ENCODE data around the gene KYAT1.
"Not testable (repeated sequence)": the region's sequence is repeated elsewhere in the genome, so short reads cannot be mapped to it uniquely, and the experiment has no call there.

The KYAT1 gene

DNA sequence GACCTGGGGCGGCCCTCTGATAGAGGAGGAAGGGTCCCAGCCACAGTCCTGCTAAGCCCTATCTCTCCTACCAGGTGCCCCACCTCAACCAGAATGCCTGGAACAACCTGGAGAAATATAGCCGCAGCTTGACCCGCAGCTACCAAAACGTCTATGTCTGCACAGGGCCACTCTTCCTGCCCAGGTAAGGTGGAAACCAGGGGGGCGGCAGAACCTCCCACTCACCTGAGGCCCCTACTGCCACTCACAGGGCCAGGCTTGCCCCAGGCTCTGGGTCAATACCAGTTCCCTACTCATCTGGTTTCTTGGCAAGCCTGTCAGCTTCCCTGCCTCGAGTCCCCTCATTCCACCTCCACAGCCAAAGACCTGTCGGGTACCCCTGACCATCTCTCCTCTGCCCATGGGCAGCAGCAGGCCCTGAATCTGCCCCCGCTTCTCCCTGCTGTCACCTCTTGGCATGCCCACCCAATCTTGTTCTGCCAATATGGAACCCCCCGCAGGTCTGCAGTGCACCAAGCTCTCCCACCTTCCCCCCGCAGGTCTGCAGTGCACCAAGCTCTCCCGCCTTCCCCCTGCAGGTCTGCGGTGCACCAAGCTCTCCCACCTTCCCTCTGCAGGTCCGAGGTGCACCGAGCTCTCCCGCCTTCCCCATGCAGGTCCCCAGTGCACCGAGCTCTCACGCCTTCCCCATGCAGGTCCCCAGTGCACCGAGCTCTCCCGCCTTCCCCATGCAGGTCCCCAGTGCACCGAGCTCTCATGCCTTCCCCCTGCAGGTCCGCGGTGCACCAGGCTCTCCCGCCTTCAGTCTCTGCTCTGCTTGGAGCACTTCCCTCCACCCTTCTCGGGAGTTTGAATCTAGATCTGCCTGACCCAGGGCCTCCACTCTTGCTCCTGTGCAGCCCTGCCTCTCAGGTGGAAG lies 60.8 kb downstream of the KYAT1 start:
- DNase-seq (ENCODE audit: low read depth in 3 of 3, low spot score in 1 of 3) = no peak

DNA sequence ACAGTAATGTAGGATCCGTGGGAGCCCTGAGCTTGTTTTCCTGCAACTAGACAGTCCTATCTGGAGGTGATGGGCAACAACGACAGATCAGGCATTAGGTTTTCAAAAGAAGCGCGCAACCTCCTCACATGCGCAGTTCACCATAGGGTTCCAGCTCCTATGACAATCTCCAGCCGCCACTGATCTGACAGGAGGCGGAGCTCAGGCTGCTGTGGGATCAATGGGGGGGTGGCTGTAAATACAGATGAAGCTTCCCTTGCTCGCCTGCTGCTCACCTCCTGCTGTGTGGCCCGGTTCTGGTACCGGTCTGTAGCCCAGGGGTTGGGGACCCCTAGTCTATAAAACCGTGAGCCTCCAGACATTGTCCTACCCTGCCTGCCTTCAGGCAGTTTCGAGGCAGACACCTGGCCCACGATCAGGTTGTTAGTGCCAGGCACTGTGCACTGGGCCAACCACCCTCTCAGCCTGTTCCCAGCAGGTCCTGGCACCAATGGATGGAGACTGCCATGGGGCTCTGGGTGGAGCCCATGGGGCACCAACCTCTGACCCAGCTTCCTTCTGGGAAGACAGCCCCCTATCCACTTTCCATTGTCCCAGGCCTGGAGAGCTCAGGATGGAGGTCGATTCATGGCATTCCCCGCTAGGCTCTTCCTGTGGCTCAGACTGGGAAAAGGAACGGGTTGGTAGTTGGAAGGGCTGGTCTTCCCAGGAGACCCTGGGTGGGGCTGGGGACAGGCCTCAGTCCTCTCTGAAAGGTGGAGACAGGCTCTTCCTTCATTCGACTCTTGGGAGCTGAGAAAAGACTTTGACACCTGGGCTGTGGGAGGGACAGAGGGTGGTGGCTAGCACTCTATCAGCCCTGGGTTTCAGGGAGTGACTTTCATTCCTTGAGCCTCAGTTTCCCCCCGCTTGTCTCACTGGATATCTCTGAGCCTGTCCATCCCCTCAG lies 61.8 kb downstream of the KYAT1 start:
- no peak for DNase-seq (ENCODE audit: low read depth in 3 of 3, low spot score in 1 of 3)

DNA sequence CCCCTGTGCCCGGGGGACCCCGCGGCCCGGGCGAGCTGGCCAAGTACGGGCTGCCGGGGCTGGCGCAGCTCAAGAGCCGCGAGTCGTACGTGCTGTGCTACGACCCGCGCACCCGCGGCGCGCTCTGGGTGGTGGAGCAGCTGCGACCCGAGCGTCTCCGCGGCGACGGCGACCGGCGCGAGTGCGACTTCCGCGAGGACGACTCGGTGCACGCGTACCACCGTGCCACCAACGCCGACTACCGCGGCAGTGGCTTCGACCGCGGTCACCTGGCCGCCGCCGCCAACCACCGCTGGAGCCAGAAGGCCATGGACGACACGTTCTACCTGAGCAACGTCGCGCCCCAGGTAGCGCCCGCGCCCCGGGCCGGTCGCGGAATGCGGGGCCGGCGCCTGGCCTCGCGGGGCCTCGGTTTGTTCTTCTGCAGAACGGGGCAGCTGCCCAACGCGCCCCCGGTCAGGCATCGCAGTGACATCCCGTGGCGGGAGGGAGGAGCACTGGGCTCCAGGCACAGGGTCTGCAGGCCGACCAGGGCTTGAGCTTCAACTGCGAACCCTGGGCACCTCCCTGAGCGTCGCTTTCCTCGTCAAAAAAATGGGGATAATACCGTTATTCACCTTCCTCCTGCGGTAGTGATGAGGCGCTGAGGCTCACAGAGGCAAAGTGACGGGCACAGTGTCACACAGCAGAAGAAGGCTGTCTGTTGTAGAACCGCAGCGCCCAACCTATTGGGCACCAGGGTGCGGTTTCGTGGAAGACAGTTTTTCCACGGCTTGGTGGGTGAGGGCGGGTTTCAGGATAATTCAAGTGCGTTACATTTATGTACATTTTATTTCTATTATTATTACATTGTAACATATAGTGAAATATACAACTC lies 62.7 kb downstream of the KYAT1 start:
- DNase-seq (ENCODE audit: low read depth in 3 of 3, low spot score in 1 of 3) = no peak

DNA sequence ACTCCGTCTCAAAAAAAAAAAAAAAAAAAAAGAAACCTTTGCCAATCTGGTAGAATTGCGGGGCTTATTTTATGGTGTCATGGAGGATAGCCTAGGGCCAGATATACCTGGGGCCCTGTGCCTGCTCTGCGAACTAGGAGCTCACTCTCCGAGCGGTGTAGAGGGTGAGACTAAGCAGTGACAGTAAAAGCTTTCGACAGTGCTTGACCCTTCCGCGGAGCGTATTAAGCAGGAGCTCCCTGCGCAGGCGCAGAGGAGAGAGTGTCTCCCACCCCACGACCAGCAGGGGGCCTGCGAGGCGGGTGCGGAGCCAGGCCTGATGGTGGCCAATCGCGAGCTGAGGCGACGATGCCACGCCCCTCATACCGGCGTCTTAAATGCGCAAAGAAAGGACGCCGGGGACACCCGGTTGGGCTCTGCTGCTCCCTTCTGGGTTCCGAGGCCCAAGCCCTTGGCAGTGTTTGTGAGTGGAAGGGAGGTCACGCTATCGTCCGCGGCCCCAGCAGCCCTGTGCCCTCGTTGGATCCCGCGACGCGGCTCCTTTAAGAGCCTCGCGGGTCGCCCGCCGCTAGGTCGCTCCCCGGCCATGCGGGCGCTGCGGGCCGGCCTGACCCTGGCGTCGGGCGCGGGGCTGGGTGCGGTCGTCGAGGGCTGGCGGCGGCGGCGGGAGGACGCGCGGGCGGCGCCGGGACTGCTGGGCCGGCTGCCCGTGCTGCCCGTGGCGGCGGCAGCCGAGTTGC lies 63.5 kb downstream of the KYAT1 start, which contains the start of gene ENDOG:
ENDOG (plus strand) TSS at position 402 of the 740 bp plus-strand sequence; CDS start at position 587, 185 bp downstream.
- DNase-seq (ENCODE audit: low read depth in 3 of 3, low spot score in 1 of 3) = peak; percentile 90 to 96 (median 94)

DNA sequence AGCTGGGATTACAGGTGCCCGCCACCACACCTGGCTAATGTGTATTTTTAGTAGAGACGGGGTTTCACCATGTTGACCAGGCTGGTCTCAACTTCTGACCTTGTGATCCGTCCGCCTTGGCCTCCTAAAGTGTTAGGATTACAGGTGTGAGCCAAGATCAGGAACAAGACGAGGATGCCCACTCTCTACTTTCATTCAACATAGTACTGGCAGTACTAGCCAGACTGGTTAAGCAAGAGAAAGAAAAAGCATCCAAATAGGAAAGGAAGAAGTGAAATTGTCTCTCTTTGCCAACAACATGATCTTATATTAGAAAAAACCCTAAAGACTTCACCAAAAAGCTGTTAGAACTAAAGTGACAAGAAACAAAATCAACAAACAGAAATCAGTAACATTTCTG lies 70.9 kb downstream of the KYAT1 start:
- no peak for DNase-seq (ENCODE audit: low read depth in 3 of 3, low spot score in 1 of 3)

DNA sequence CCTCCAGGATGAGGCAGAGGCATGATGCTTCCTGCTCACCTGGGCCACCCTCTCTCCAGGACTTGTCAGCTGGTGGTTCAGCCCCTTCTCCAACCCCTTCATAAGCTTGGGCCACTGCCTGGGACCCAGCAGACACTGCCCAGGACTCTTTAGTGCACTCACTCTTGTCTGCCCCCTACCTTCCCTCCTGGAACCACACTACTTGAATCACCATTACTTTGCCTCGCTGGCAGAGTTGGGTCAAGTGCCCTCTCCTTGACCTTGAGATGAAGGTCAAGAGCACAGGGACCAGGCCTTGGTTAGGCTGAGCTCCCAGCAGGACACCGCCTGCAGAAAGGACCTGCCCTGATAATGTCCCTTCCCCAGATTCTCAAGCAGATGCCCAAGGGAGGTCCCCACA lies 71.9 kb downstream of the KYAT1 start:
- no peak for DNase-seq (ENCODE audit: low read depth in 3 of 3, low spot score in 1 of 3)

DNA sequence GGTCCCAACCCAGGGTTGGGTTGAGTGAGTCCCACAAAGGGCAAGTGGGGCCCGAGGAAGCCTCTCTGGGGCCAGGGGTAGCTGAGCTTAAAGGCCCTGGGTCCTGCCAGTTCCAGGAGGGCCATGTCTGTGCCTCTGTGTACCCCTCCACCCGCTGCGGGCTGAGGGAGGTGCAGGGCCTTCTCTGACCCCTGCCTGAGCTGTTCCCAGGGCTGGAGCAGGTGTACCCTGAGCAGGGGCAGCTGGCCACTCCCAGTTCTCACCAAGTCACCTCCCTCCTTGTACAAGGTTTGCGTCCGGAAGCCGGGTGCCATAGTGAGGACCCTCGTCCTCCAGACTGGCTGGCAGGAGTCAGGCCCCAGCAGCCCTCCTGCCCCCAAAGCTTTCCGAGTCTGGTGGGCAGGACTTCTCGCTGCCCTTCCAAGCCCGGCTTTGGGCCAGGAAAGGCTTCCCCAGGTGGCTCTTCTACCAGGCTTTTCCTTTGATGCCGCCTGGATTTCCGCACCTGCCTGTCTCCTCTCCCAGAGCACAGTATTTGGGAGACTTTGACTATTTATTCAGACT lies 72.6 kb downstream of the KYAT1 start:
- DNase-seq (ENCODE audit: low read depth in 3 of 3, low spot score in 1 of 3) = no peak

DNA sequence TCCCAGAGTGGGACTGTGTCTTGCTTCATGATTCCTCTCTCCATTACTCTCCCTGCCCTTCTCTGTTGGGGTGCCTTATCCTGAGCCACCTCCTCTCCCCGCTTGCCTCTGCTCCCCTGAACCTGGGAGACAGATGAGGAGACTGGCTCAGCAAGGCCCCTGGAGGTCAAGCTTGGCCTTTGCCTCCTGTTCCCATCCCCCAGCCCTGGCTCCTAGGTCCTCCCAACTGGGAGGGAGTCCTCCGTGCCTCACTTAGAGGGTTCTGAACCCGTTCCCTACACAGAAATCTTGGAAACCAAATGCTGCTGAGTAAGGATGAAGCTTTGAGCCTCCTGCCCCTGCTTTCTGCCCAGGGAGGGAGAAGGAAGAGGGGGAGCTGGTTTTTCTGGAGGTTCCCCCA lies 73.2 kb downstream of the KYAT1 start:
- no peak for DNase-seq (ENCODE audit: low read depth in 3 of 3, low spot score in 1 of 3)

DNA sequence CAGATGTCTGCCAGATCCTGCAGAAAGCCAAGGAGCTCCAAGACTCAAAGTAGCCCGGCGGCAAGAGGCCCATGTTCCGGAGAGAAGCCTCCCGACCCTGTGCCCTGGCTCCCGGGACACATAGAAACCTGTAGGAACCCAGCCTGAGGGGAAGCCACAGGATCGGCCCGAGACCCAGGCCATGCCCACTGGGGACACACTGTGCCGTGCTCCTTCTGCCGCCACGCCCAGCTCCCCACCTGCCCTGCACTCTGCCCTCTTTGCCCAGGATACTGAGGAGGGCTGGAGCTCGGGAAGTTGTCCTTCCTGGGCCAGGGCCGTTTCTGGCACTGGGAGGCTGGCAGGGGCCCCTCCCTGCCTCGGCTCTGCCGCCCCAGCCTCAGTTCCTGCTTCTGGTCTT lies 73.9 kb downstream of the KYAT1 start:
- DNase-seq (ENCODE audit: low read depth in 3 of 3, low spot score in 1 of 3) = no peak

DNA sequence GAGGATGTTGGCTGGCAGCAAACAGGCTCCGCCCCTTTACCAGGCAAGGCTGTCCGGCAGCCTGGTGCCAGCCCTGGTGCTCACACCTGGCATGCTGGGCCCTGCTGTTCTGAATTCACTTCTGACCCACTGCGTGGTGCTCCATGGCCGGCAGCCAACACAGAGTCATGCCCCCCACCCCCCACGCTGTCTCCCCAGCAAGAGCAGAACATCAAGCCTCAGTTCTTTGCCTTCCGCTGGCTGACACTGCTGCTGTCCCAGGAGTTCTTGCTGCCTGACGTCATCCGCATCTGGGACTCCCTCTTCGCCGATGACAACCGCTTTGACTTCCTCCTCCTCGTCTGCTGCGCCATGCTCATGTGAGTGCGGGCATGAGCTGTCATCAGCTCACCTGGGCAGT lies 76.1 kb downstream of the KYAT1 start:
- no peak for DNase-seq (ENCODE audit: low read depth in 3 of 3, low spot score in 1 of 3)

DNA sequence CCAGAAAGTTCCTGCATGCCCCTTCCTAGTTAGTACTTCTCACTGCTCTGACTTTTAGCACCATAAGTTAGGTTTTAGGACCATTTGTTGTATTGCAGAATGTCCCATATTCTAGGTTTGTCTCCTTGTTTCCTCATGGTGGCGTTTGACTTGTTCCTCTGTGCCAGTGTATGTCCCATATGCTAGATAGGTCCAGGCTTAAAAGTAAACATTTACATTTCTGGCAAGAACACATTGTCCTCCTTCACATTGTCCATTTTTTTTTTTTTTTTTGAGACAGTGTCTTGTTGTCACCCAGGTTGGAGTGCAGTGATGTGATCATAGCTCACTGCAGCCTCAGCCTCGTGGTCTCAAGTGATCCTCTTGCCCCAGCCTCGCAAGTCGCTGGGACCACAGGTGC lies 79.3 kb downstream of the KYAT1 start:
- DNase-seq (ENCODE audit: low read depth in 3 of 3, low spot score in 1 of 3) = no peak

DNA sequence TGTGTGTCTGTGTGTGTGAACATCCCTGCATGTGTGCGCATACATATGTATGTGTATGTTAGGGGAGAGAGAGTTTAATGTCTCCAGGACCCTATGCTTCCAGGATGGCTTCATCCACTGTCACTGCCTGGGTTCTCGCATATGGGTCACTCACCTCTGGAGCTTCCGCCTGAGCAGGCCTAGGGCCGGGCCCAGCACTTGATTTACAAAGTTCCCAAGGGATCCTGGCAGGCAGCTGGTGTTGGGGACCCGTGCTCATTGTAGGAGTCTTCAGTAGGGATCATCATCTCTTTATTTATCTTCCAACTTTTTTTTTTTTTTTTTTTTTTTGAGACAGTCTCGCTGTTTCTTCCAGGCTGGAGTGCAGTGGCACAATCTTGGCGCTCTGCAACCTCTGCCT lies 81.7 kb downstream of the KYAT1 start:
- DNase-seq (ENCODE audit: low read depth in 3 of 3, low spot score in 1 of 3) = no peak

DNA sequence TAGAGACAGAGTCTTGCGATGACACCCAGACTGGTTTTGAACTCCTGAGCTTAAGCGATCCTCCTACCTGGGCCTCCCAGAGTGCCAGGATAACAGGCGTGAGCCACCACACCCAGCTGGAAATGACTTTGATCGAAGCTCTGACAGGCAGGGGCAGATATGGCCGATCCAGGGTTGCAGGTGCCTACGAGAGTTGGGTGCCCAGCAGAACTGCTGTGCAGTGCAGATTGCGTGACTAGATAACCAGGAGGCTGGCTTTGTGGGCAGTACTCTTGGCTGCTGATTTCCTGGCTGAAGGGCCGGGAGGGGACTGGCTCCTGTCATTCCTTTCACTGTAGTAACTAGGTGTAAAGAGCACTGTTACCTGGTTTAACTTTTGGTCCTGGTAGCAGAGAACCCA lies 82.9 kb downstream of the KYAT1 start:
- no peak for DNase-seq (ENCODE audit: low read depth in 3 of 3, low spot score in 1 of 3)

DNA sequence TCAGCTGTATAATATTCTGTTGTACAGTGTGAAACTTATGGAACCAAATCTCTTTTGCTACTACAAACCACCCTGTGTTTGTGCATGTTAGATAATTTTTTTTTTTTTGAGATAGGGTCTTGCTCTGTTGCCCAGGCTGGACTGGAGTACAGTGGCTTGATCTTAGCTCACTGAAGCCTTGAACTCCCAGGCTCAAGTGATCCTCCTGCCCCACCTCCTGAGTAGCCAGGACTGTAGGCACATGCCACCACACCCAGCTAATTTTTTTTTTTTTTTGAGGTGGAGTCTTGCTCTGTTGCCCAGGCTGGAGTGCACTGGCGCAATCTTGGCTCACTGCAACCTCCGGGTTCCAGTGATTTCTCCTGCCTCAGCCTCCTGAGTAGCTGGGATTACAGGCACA lies 86.8 kb downstream of the KYAT1 start:
- not testable (repeated sequence) for DNase-seq (ENCODE audit: low read depth in 3 of 3, low spot score in 1 of 3)

DNA sequence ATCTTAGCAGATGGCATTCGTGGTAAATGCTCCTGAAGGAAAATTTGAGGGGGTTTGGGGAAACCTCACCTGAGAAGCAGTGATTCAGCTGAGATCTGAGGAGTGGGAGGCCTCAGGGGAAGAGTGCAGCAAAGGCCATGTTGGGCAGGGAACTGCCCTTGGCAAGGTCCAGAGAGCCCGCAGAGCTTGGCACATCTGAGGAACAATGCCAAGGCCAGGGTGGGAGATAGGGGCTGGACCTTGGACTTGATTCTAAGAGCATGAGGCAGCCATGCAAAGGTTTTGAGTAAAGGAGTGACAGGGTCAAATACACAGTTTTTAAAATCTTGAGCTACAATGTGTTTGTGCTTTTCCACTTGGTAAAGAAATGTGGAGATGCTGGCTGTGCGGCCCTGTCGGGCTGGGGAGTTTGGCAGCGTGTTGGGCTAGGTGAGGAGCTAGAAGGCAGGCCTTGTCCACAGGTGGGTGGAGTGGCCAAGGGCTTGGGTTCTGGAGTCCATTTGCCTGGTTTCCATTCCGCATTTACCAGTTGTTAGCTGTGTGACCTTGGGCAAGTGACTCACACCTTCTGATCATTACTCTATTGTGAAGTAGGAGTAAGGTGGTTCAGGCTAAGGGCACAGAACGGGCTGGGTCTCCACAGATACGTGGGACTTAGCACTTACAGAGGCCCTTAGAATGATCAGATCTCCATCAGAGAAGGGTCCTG lies 88.6 kb downstream of the KYAT1 start:
- no peak for DNase-seq (ENCODE audit: low read depth in 3 of 3, low spot score in 1 of 3)

DNA sequence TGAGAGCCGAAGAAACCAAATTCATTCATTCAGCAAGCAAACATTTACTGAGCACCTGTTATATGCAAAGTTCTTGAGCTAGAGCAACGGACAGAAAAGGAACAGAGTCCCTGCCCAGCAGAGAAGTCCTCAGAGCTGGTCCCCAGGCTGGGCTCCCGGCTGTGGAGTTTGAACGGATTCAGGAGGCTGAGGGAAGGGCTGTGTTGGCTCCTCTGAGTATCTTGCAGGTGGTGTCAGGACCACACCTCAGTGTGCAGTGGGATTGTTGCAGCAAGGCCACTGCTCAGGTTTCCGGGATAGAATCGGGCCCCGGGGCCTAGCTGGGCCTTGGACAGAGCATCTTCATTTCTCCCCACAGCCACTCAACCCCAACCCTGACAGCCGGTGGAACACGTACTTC lies 89.6 kb downstream of the KYAT1 start:
- DNase-seq (ENCODE audit: low read depth in 3 of 3, low spot score in 1 of 3) = no peak

DNA sequence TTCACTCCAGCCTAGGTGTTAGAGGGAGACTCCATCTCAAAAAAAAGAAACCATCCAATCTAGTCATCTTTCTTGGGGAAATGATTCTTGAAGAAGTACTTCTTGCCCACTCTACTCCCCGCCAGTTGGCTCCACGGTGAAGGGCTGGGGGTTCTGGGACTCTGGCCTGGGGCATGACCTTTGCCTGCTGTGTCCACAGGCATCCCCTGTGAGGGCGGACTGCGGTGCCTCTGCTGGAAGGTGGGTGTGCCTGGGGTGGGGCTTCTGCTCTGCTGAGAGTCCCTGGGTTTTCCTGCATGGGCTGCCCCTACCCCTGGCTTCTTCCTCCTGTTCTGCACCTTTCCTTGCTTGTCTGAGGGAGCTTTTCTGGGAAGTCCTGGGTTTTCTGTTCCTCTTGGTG lies 91.2 kb downstream of the KYAT1 start:
- no peak for DNase-seq (ENCODE audit: low read depth in 3 of 3, low spot score in 1 of 3)

DNA sequence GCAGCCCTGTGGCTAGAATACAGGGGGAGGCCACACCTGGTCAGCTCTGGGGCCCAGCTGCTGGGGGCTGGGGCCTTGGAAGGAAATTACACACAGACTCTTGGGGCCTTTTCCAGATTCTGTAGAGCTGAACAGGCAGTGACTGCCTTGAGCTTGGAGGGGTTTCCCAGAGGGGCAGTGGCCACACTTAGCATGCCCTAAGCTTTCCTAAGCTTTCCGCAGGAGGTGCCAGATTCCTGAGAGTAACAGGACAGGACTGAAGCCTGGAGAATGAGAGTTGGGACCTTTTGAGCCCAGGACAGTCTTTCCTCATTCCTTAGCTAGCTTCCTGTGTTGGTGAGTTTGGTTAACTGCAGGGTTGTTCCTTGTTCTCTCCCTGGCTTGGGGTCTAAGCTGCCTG lies 93.3 kb downstream of the KYAT1 start:
- no peak for DNase-seq (ENCODE audit: low read depth in 3 of 3, low spot score in 1 of 3)

DNA sequence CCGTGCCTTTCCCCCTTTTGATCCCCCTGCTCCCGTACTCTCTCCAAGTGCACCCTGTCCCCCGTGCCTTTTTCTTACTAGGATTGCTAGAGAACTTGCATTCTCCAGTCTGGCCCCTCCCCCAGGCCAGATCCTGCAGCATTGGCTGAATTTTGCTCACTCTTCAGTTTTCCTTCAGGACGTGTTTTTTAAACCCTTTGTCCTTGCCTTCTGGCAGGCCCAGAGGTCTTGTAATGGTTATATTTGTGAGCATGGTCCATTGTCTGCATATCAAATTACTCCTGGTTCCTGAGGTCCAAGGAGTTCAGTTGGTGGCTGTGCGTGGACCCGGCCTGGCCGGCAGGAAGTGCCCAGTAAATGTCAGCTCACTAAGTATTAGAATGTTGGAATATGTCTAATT lies 94.1 kb downstream of the KYAT1 start:
- no peak for DNase-seq (ENCODE audit: low read depth in 3 of 3, low spot score in 1 of 3)
